ENCODE measurements around the gene PRKCQ.

PRKCQ gene

DNA sequence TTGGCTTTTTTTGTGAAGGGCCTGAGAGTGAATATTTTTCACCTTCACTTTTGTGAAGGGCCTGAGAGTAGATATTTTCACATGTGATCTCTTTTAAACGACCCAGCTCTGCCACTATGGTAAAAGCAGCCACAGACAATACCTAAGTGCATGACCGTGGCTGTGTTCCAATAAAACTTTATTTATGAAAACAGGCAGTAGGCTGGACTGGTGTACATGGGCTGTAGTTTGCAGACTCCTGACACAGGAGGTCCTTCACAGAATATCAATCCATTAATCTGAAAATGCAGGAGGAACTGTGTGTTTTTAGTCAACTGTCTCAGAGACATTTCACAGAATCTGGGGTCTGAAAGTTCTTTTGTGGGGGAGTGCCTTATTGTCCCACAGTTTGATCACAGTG lies 186.9 kb downstream of the PRKCQ start:
- POLR2A ChIA-PET: no interaction called here
- CTCF ChIA-PET: no interaction called here
- DNase-seq (ENCODE audit: extremely low spot score): no peak
- TF ChIP-seq FOXA1 (IDR thresholded peaks at IDR 0.05) (no peak), FOXK2 (IDR thresholded peaks at IDR 0.05) (no peak), SP1 (IDR thresholded peaks at IDR 0.05) (no peak), BHLHE40 (IDR thresholded peaks at IDR 0.05; ENCODE audit: borderline replicate concordance) (no peak), NFRKB (IDR thresholded peaks at IDR 0.05) (no peak), SUZ12 (IDR thresholded peaks at IDR 0.05) (no peak), FOXM1 (IDR thresholded peaks at IDR 0.05; ENCODE audit: borderline replicate concordance) (no peak), HDGF (IDR thresholded peaks at IDR 0.05; ENCODE audit: borderline replicate concordance) (no peak), ZNF384 (IDR thresholded peaks at IDR 0.05) (no peak), TARDBP (IDR thresholded peaks at IDR 0.05) (no peak), CTBP1 (IDR thresholded peaks at IDR 0.05; ENCODE audit: borderline replicate concordance) (no peak), ELF4 (IDR thresholded peaks at IDR 0.05) (no peak), L3MBTL2 (conservative IDR thresholded peaks at IDR 0.05) (no peak), ARNT (IDR thresholded peaks at IDR 0.05) (no peak), LEF1 (IDR thresholded peaks at IDR 0.05; ENCODE audit: borderline replicate concordance) (no peak)
- TF ChIP-seq, protein P1, sequence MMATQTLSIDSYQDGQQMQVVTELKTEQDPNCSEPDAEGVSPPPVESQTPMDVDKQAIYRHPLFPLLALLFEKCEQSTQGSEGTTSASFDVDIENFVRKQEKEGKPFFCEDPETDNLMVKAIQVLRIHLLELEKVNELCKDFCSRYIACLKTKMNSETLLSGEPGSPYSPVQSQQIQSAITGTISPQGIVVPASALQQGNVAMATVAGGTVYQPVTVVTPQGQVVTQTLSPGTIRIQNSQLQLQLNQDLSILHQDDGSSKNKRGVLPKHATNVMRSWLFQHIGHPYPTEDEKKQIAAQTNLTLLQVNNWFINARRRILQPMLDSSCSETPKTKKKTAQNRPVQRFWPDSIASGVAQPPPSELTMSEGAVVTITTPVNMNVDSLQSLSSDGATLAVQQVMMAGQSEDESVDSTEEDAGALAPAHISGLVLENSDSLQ (IDR thresholded peaks at IDR 0.05): no peak

DNA sequence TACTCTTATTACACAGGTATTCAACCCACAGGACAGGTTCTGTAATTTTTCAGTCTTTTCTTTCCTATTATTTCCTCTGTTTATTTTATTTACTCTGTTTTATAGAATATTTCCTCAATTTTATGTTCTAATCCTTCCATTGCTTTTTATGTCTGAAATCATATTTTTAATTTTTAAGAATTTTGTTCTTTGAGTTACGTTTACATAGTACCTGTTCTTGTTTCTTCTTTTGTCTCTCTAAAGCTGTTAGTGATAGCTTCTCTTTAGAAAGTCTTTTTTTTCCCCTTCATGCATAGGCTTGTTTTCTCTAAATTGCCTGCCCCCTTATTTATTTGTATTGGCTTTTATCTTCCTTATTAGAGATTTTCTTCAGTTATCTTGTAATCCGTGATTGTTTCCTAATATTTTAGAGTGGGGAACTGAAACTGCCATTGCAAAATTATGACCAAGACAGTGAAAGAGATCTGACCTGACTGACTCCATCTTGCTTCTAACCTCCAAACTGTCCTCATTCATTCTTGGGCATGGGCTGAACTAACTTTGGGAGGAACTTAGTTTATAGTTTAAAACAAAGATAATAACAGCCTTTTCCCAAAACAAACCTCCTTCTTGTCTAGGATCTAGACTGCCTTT lies 189.7 kb downstream of the PRKCQ start:
- ChIA-PET CTCF (no interaction called here), POLR2A (no interaction called here)
- DNase-seq (ENCODE audit: extremely low spot score): no peak
- TF ChIP-seq FOXA1 (IDR thresholded peaks at IDR 0.05) (no peak), CTBP1 (IDR thresholded peaks at IDR 0.05; ENCODE audit: borderline replicate concordance) (no peak), HDGF (IDR thresholded peaks at IDR 0.05; ENCODE audit: borderline replicate concordance) (no peak), TARDBP (IDR thresholded peaks at IDR 0.05) (no peak), BHLHE40 (IDR thresholded peaks at IDR 0.05; ENCODE audit: borderline replicate concordance) (no peak), SP1 (IDR thresholded peaks at IDR 0.05) (no peak), ZNF384 (IDR thresholded peaks at IDR 0.05) (no peak), NFRKB (IDR thresholded peaks at IDR 0.05) (no peak), SUZ12 (IDR thresholded peaks at IDR 0.05) (no peak), FOXK2 (IDR thresholded peaks at IDR 0.05) (no peak), LEF1 (IDR thresholded peaks at IDR 0.05; ENCODE audit: borderline replicate concordance) (no peak), L3MBTL2 (conservative IDR thresholded peaks at IDR 0.05) (no peak), ELF4 (IDR thresholded peaks at IDR 0.05) (no peak), ARNT (IDR thresholded peaks at IDR 0.05) (no peak), FOXM1 (IDR thresholded peaks at IDR 0.05; ENCODE audit: borderline replicate concordance) (no peak)
- TF ChIP-seq, protein P1 (IDR thresholded peaks at IDR 0.05): no peak

DNA sequence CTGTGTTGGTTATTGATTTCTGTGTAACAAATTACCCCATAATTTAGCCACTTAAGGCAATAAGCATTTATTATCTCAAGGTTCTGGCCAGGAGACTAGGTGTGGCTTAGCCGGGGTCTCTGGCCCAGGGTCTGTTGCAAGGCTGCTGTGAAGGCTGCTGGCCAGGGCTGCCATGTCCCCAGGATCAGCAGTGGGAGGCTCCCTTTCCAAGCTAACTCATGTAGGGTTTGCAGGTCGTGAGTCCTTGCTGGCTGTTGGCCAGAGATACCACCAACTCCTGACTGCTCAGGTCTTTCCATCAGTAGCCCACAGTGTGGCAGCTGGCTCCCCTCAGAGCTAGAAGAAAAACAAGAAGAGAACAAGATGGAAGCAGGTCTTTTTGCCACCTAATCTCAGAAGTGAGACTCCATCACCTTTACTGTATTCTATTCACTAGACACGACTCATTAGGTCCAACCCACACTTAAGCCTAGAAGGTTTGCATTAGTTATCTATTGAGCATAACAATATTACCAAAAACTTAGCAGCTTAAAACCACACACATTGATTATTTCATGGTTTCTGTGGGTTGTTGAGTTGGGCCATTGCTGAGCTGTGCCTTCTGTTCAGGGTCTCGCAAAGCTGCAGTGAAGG lies 191.7 kb downstream of the PRKCQ start:
- ChIA-PET POLR2A (no interaction called here), CTCF (no interaction called here)
- DNase-seq (ENCODE audit: extremely low spot score): no peak
- TF ChIP-seq LEF1 (IDR thresholded peaks at IDR 0.05; ENCODE audit: borderline replicate concordance): no peak
- TF ChIP-seq FOXM1 (IDR thresholded peaks at IDR 0.05; ENCODE audit: borderline replicate concordance): no peak
- TF ChIP-seq, protein P1 (IDR thresholded peaks at IDR 0.05): no peak
- no peak for TF ChIP-seq CTBP1 (IDR thresholded peaks at IDR 0.05; ENCODE audit: borderline replicate concordance)
- no peak for TF ChIP-seq ARNT (IDR thresholded peaks at IDR 0.05)
- TF ChIP-seq L3MBTL2 (conservative IDR thresholded peaks at IDR 0.05): no peak
- TF ChIP-seq NFRKB (IDR thresholded peaks at IDR 0.05): no peak
- no peak for TF ChIP-seq ELF4 (IDR thresholded peaks at IDR 0.05)
- no peak for TF ChIP-seq FOXA1 (IDR thresholded peaks at IDR 0.05)
- TF ChIP-seq SP1 (IDR thresholded peaks at IDR 0.05): no peak
- no peak for TF ChIP-seq ZNF384 (IDR thresholded peaks at IDR 0.05)
- no peak for TF ChIP-seq SUZ12 (IDR thresholded peaks at IDR 0.05)
- TF ChIP-seq BHLHE40 (IDR thresholded peaks at IDR 0.05; ENCODE audit: borderline replicate concordance): no peak
- TF ChIP-seq TARDBP (IDR thresholded peaks at IDR 0.05): no peak
- no peak for TF ChIP-seq HDGF (IDR thresholded peaks at IDR 0.05; ENCODE audit: borderline replicate concordance)

DNA sequence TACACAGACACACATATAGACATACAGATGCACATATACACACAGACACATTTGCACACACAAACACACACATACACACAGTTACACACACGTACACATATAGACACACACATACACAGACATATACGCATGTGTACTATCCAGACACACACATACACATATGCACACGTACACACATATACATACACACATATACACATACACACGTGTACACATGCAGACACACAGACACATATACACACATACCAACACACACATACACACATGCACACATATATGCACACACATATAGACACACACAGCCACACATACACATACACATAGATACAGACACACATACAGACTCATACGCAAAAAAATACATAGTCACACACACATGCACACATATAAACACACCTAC lies 193.1 kb downstream of the PRKCQ start:
- no peak for DNase-seq (ENCODE audit: extremely low spot score)
- TF ChIP-seq LEF1 (IDR thresholded peaks at IDR 0.05; ENCODE audit: borderline replicate concordance) (no peak), ELF4 (IDR thresholded peaks at IDR 0.05) (no peak), FOXA1 (IDR thresholded peaks at IDR 0.05) (no peak), ZNF384 (IDR thresholded peaks at IDR 0.05) (0 out of 2 replicates have a peak, but pooled peaks have one; percentile 6), FOXK2 (IDR thresholded peaks at IDR 0.05) (no peak), L3MBTL2 (conservative IDR thresholded peaks at IDR 0.05) (no peak)
- ChIA-PET CTCF (no interaction called here), POLR2A (no interaction called here)

DNA sequence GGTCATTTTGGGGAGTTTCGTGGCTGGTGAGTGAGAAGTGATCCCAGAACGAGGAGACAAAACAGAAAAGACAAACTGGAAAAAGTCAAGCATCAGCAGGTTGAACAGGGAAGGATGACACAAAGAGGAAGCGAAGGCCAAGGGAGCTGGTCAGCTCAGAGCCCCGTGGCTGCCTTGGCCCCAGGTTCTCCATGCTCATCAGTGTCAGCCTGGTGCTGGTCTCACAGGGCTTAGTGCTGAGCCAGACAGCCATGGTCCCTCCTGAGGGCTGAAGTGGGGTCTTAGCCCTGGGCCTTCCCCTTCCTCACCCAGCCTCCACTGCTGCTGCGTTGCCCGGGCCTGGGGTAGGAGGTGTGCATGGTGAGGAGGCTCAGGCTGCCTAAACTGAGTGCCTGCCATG lies 193.7 kb downstream of the PRKCQ start:
- no peak for TF ChIP-seq LEF1 (IDR thresholded peaks at IDR 0.05; ENCODE audit: borderline replicate concordance)
- no peak for TF ChIP-seq SUZ12 (IDR thresholded peaks at IDR 0.05)
- no peak for TF ChIP-seq BHLHE40 (IDR thresholded peaks at IDR 0.05; ENCODE audit: borderline replicate concordance)
- TF ChIP-seq ELF4 (IDR thresholded peaks at IDR 0.05): no peak
- no peak for TF ChIP-seq L3MBTL2 (conservative IDR thresholded peaks at IDR 0.05)
- no peak for TF ChIP-seq FOXM1 (IDR thresholded peaks at IDR 0.05; ENCODE audit: borderline replicate concordance)
- TF ChIP-seq FOXA1 (IDR thresholded peaks at IDR 0.05): no peak
- TF ChIP-seq, protein P1 (IDR thresholded peaks at IDR 0.05): no peak
- no peak for TF ChIP-seq CTBP1 (IDR thresholded peaks at IDR 0.05; ENCODE audit: borderline replicate concordance)
- no peak for TF ChIP-seq FOXK2 (IDR thresholded peaks at IDR 0.05)
- TF ChIP-seq SP1 (IDR thresholded peaks at IDR 0.05): no peak
- DNase-seq (ENCODE audit: extremely low spot score): no peak
- POLR2A ChIA-PET: interaction anchor here (1.2 kb wide), 1 partner anchor 184 kb away, joined by 3 read pairs; the partner anchor contains the start of gene PFKFB3
- CTCF ChIA-PET: interaction anchor here (1.4 kb wide), 1 partner anchor 186 kb away, joined by 3 read pairs; no protein-coding TSS in a partner anchor

All from HEK293T (cell line).